IPS-18c (cell line): ENCODE measurements around the gene IGIP.

Experiments used
- H3K4me3 ChIP-seq: 2 replicates; pipeline ENCODE4 v1.7.0; 2013; ENCODE audit warnings: low read depth, mild to moderate bottlenecking, low read length, moderate library complexity; ENCODE audit not compliant: insufficient read depth
- H3K9me3 ChIP-seq: one replicate; pipeline ENCODE4 v1.6.1; 2013; ENCODE audit warnings: mild to moderate bottlenecking, low read length, moderate library complexity; ENCODE audit not compliant: control insufficient read depth, insufficient read depth

Gene IGIP

DNA sequence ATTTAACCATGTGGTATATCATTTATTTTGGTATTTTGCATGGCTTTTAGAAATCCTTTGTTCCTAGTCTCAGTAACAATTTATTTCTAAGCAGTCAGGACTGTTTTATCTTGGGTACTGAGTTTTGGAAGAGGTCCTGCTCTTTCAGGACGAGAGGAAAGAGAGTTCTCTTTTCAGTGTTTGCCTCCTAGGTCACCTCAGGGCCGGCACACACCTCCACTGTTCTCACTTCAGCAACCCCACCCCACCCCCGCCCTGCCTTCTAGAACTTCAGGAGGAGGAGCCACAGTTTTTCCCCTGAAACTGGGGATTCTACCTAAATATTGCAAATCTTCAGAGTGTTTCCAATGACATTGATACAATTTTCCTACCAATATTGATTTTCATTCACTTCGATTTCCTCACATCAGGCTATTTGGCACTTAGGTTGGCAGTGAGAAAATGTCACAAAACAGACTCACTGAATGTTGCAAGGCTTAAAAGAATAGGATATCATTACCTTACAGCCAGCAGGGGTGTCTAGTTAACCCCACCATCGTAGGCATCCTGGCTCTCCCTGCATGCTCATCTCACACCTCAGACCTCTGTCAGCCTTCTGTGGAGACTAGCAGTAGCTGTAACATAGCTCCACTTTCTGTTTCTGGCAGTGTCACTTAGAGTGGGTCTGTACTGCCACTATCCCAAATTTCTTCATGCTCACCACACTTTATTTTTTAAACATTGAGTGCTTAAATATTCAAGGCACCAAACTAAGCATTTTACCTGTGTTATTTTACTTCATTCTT lies 5.4 kb downstream of the IGIP start:
- H3K9me3 ChIP-seq, result no peaks in the 10 kb centered on the region
- H3K4me3 ChIP-seq, result no peak overlapping the region

DNA sequence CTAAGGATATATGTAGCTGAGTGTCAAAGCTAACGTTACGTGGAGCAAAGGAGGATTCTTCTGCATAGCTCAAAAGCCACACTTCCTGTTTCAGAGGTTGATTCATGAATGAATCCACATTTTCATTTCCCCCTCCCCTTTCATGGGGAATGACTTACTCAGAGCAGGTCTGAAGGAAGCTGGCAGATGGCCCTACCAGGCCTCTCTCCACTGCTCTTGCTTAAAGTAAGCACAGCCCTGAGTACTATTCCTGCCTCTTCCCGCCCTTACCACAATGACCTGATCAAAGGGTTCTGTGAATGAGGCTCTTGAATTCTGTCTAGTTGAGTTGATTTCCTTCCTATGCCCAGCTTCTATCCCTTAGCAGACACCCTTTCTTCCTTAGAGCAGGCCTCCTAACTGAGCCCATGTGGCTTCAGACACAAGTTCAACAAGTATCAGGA lies 6.3 kb downstream of the IGIP start:
- H3K9me3 ChIP-seq, result no peaks in the 10 kb centered on the region
- no peak overlapping the region for H3K4me3 ChIP-seq

DNA sequence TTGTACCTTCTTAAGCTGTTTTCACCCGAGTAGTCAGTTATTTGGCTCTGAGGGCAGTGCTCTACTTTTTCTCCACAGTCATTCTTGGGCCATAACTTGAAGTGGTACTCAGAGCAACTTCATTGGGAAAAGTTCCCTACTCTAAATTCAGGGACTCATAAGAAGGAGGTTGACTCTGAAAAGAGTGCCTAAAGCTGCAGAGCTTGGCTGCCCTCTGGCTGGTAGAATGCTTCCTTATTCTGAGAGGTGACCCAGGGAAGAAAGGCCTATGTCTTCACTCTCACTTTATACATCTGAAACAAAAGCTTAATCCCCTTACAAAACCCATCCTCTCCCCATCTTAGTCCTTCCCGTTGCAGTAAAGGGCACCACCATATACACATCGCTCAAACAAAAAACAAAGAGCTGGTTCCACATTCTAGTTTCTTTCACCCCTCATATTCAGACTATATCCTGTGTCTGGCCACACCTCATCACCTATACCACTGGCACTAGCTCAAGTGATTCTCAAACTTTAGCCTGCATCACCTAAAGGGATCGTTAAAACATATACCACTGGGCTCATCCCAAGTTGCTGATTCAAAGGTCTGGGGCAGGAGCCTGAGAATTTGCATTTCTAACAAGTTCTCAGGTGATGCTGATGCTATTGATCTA lies 7.9 kb downstream of the IGIP start:
- no peaks in the 10 kb centered on the region for H3K9me3 ChIP-seq

DNA sequence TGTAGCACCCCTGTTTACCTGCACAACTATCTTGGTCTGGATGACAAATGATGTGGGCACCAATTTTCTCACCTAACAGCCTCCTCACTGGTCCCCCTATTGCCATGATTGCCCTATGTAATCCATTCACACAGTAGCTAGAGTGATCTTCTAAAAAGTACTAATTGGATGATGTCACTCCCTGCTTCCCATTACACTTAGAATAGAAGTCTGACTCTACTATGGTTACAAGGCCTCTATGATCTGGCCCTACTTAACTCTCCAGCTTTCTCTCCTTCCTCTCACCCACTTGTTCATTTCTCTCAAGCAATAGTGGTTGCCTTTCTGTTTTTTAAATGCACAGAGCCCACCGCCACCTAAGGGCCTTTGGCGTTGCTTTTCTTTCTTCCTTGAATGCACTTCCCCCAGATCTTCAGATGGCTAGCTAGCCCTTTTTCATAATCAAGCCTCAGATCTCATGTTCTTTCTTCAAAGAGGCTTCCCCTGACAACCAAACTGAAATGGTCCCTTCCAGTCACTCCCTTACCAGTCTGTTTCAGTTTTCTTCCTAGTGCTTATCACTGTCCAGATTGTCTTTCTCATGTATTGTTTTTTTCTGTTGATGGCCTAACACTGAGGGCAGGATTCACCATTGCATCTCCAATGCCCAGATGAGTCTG lies 8.7 kb downstream of the IGIP start:
- Histone ChIP-seq H3K9me3 (no peaks in the 10 kb centered on the region), H3K4me3 (no peak overlapping the region)

More for the DNA sequence above, 7.9 kb downstream of the IGIP start:
- no peak overlapping the region for H3K4me3 ChIP-seq

DNA sequence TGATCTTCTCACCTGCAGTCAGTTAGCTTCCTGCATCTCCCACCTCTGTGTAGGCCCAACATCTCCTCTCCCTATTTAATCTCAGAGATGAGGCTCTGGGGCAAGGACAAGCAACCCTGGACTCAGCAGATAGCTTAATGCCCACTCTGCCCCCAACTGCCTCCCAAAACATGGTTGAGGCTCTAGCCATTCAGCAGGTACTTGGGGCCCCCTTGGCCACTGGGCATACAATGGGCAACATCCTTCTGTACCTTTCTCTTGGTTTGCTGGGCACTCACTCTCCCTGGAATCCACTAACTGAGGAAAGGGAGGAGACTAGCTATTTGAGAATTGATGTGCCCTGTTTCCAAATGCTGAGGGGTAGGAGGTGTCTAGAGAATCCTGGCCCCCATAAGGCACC lies 9.4 kb downstream of the IGIP start:
- no peaks in the 10 kb centered on the region for H3K9me3 ChIP-seq
- no peak overlapping the region for H3K4me3 ChIP-seq

DNA sequence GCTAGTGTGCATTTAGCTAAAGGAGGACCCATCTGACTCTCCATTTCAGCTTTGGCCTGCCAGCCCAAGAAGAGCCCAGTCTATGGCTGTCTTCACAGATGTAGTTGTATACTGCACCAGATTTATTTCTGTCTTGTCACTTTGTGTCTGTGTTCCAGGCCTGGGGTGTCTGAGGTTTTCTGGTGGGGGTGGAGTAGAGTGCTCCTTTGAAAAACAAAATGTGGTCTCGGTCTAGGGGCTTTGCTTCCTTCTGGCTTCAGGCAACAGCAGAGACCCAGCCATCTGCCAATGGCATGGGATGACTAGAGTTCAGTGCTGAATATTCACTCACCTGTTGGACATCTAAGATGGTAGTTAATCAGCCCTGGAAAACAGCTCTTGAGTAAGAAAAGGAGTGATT lies 10.9 kb downstream of the IGIP start:
- Histone ChIP-seq H3K9me3 (no peaks in the 10 kb centered on the region), H3K4me3 (no peak overlapping the region)

DNA sequence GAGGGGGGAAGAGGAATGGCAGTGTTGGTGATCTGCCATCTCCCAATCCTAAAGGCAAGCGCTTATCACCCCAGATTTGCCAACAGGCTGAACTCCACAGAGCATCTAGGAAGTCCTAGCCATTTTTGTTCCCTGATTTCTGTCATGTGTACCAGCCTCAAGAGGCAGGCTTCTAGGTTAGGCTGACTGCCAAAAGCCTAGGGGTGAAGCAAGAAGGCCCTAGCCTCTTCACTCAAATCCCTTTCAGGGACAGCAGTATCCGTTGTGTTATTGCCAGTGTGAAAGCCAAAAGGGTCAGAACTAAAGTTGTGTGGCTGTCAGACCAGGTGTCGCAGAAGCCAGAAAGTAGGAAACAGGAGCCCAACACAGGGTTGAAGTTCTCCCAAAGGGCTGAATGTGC lies 14.7 kb downstream of the IGIP start:
- Histone ChIP-seq H3K4me3 (no peak overlapping the region), H3K9me3 (no peaks in the 10 kb centered on the region)

DNA sequence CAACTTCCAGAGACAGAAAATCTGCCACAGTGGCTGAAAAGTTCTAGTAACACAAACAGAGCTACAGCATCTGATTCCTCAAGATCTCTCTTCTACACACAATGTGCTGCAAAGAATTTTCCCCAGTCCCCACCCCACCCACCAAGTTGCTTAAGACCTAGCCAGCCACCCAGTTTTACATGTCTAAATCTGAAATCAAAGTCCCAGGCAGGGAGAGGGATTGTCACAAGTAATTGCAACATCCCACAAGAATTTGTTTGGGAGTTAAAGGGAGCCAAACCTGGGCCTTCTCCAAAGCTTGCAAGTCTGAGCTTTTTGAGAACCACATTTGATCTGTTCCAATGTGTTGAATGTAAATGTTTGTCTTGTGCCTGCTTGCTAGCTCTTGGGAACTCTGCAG lies 15.5 kb downstream of the IGIP start:
- no peak overlapping the region for H3K4me3 ChIP-seq
- no peaks in the 10 kb centered on the region for H3K9me3 ChIP-seq

DNA sequence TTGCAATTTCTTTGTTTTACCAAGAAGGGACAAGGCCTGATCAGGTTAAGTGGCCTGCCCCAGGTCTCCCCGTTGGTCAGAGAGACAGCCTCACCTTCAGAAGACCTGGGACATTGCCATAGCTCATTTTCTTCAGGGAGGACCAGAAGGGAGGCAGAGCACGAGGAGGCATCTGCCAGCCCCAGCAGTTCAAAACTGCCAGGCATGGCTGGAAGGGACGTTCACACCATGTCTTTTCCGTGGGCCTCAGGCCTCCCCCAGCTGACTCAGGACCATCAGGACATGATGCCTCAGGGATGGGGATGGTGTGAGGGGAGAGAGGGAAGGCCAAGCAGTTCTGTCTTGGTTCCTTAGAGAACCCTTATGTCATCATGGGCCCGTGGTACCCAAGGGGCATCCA lies 16.5 kb downstream of the IGIP start:
- no peak overlapping the region for H3K4me3 ChIP-seq
- H3K9me3 ChIP-seq, result no peaks in the 10 kb centered on the region

DNA sequence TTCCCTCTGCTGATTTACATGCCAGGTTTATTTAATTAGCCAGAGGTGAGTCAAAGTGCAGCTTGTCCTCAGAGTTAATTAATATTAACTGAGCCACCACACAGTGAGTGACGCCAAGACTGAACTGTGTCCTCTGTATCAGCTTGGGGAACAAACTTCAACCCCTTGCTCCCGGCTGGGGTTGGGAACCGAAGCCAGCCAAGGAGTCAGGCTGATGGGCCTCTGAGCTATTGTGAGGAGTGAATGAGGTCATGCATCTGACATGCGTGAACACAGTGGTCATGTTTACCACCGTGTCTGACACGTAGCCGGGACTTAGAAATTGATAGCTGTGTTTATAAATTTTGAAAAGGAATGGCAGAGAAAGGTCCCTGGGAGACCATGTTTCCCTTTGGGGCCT lies 17.1 kb downstream of the IGIP start:
- H3K4me3 ChIP-seq, result no peak overlapping the region
- H3K9me3 ChIP-seq, result no peaks in the 10 kb centered on the region

DNA sequence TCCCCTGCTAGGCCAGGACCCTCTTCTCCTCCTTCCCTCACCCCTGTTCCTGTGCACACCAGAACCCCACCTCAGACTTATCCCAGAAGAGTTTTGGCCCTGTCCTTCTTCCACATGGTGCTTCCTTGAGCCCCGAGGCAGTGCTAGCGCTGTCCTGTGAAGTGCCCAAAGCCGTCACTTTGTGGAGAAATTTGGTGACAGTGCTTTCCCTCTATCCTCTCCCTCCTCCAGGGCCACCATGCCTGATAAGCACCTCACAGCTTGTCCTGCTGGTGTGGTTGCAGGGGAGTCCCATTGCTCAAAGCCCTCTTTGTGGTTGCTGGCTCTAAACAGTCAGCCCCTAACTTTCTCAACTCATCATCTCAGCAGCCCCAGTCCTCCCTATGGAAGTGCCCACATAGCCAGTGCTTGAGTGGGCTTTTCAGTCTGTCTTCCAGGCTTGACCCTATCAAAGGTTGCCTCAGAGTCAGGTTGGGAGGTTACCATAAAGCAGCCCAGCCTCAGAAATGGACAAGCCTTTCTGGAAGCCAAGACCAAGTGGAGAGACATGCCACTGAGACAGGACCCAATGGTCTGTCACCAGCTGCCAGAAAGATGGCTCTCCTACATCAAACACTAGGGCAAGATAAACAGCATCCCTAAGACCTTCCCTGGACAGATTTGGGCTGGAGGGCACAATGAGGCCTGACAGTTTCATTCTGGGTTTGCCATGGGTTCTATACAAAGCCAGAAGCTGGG lies 18.0 kb downstream of the IGIP start:
- Histone ChIP-seq H3K9me3 (no peaks in the 10 kb centered on the region), H3K4me3 (no peak overlapping the region)

DNA sequence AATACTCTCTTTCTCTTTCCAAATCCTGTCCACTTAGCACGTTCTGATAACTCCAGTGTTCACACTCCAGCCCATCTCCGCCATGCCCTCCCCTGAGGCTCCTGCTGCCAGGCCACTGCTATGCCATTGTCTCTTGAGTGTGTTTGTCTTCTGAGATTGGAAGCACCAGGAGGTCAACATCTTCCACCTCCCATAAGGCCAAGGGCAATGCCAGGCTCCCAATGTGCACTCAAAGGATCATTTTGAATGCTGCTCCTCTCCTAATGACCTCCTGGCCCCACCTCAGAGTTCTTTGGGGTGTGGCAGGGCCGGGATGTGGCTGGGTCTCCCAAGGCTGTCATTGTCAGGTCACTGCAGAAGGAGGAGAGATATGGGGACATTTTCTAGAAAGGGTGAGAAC lies 19.5 kb downstream of the IGIP start:
- Histone ChIP-seq H3K9me3 (no peaks in the 10 kb centered on the region), H3K4me3 (peak overlapping the region; percentile 67; the same call in 1 of the 2 replicates)

DNA sequence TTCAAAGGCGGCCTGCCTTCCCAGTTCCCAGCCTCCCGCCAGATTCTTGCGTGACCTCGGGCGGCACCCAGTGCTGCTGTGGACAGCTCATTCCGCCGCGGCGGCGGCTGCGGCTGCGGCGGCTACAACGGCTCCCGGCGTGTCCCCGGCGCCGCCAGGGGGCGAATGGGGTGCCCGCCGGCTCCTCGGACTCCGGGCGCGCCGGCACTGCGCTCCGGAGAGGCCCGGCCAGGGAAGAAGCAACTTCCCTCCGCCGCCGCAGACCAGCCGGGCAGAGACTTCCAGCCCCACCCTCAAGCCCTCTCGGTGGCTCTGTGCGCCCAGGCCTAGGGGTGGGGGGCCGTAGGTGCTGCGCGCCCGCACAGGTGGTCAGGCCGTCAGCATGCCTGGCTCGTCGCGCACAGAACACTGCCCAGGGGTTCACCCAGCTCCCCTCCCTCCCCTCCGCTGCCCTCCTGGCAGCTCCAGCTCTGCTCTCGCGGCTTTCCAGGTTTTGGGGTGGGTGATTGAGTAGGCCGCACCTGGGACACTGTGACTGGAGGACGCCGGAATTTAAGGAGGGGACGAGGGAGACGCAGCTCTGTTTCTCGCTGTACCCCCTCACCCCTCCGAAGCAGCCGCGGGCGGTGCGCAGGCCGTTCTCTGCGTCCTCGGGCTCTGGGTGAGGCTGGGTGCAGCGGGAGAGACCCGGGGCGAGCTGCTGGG lies 20.2 kb downstream of the IGIP start:
- Histone ChIP-seq H3K4me3 (peak overlapping the region; percentile 67), H3K9me3 (no peaks in the 10 kb centered on the region)

DNA sequence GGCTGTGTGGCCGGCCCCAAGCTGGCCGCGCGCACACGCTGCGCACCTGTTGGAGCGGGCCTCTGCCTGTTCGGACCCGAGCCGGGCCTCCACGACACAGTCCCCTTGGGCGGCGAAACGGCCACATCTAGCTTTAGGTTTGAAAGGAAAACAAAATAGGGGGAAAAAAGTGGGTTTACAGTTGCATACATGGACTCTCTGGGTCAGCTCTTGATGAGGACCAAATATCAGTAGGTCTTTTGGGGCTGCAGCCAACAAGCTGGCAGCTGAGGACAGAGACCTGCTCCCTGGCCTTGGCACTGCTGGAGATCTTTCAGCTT lies 20.7 kb downstream of the IGIP start:
- H3K9me3 ChIP-seq, result no peaks in the 10 kb centered on the region
- peak overlapping the region; percentile 67 for H3K4me3 ChIP-seq

DNA sequence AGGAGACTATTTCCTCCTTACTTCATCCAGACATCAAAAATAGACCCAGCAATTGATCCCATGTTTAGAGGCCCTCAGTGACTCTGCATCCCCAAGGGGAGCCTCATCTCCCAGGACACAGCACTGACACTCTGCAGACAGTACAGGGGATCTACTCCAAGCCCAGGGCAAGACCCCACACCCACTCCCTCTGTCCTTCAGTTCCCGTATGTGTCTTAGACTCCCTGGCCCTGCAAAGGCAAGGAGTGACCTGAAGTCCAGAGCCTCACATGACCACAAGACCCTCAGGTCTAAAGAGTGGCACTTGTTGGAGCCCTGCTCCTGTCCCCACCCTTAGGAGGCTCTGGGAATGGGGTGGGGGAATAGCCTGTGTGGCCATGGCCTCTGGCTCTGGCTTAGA lies 21.7 kb downstream of the IGIP start:
- no peaks in the 10 kb centered on the region for H3K9me3 ChIP-seq
- H3K4me3 ChIP-seq, result no peak overlapping the region

DNA sequence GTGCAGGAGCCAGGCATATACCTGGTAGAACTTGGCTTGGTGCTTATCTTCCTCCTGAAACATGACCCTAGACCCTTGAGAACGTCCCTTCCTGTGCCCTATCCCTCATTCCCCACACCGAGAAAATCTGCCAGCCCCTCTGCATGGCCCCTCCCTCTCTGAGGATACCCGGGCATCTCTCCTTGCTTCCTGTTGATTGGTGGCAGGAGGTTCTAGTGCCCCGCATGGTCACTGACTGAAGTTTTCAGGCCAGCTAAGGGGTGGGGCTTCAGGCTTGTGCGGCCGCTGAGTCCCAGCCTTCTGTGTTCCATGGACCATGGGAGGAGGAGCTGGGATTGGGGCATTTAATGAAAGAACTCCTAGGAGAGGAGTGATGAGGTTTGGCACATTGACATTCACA lies 22.8 kb downstream of the IGIP start:
- Histone ChIP-seq H3K4me3 (no peak overlapping the region), H3K9me3 (no peaks in the 10 kb centered on the region)

DNA sequence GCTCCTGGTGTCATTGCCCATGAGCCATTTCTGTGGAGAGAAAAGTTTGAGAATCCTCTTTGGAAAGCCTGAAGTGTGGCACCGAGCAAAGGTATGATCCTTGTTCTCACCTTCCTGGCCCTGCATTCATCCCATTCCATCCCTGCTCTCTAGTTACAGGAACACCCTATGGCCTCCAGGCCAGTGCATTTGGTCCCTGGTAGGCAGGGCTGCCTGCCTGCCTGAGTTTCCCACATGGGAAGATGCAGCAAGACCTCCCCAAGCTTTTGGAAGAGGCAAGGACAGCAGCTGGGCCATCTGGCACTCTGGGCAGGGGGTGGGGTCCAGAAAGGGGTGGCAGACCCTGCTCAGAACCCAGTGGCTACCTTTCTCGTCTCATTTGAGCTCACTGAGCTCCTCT lies 24.5 kb downstream of the IGIP start:
- Histone ChIP-seq H3K4me3 (no peak overlapping the region), H3K9me3 (no peaks in the 10 kb centered on the region)
